Astrocyte (in vitro differentiated cells and primary cell): Measurements from ENCODE around the gene CACNG7. TPM values are rescaled to one million over a fixed set of nuclear protein-coding genes. Genes with fewer than 3 reads are reported as not detected.

Experiments
- DNase-seq: peaks from one replicate; pipeline ENCODE4 v3.0.0-alpha.2; 2010; ENCODE audit warnings: low read depth
- FAIRE-seq: peaks from 2 replicates; lab custom pipeline; 2011; peaks lifted over from hg19 to GRCh38; lab: Jason Lieb, UNC
- H2AFZ ChIP-seq: 2 replicates; pipeline ENCODE4 v1.6.0; 2012; ENCODE audit warnings: low read depth, low read length, inconsistent platforms
- H3K27ac ChIP-seq: 2 replicates; pipeline ENCODE4 v1.5.1; 2011; ENCODE audit warnings: low read depth, low read length, inconsistent platforms
- H3K27me3 ChIP-seq: 2 replicates; pipeline ENCODE4 v1.6.0; 2011; ENCODE audit warnings: low read length, inconsistent platforms; ENCODE audit not compliant: insufficient read depth
- H3K36me3 ChIP-seq: 2 replicates; pipeline ENCODE4 v1.5.1; 2011; ENCODE audit warnings: low read length, inconsistent platforms; ENCODE audit not compliant: insufficient read depth
- H3K4me1 ChIP-seq: 2 replicates; pipeline ENCODE4 v1.5.1; 2011; ENCODE audit warnings: low read length, inconsistent platforms; ENCODE audit not compliant: insufficient read depth
- H3K4me2 ChIP-seq: 2 replicates; pipeline ENCODE4 v1.6.0; 2012; ENCODE audit warnings: low read length, inconsistent platforms
- H3K4me3 ChIP-seq: 2 replicates; pipeline ENCODE4 v1.5.1; 2011; ENCODE audit warnings: low read depth, mild to moderate bottlenecking, low read length, inconsistent platforms; ENCODE audit not compliant: insufficient read depth
- H3K79me2 ChIP-seq: 2 replicates; pipeline ENCODE4 v1.6.0; 2012; ENCODE audit warnings: mild to moderate bottlenecking, low read length, inconsistent platforms; ENCODE audit not compliant: insufficient read depth
- H3K9ac ChIP-seq: 2 replicates; pipeline ENCODE4 v1.6.0; 2012; ENCODE audit warnings: mild to moderate bottlenecking, low read length, inconsistent platforms
- H3K9me3 ChIP-seq: 2 replicates; pipeline ENCODE4 v1.5.1; 2012; ENCODE audit warnings: low read depth, mild to moderate bottlenecking, low read length, inconsistent platforms; ENCODE audit not compliant: insufficient read depth
- H4K20me1 ChIP-seq: 2 replicates; pipeline ENCODE4 v1.6.0; 2012; ENCODE audit warnings: low read length, inconsistent platforms; ENCODE audit not compliant: insufficient read depth
- H3K27ac Mint-ChIP-seq: one replicate; pipeline ENCODE4 v1.8.0; 2021; ENCODE audit warnings: mild to moderate bottlenecking, mixed read lengths; ENCODE audit not compliant: unreplicated experiment
- H3K27me3 Mint-ChIP-seq: one replicate; pipeline ENCODE4 v1.8.0; 2021; ENCODE audit warnings: low read depth, mixed read lengths; ENCODE audit not compliant: unreplicated experiment
- H3K36me3 Mint-ChIP-seq: one replicate; pipeline ENCODE4 v1.8.0; 2021; ENCODE audit warnings: low read depth, mixed read lengths; ENCODE audit not compliant: unreplicated experiment
- H3K4me1 Mint-ChIP-seq: one replicate; pipeline ENCODE4 v1.8.0; 2021; ENCODE audit warnings: low read depth, mixed read lengths; ENCODE audit not compliant: unreplicated experiment
- H3K4me3 Mint-ChIP-seq: one replicate; pipeline ENCODE4 v1.8.0; 2021; ENCODE audit warnings: mild to moderate bottlenecking, moderate library complexity, mixed read lengths; ENCODE audit not compliant: unreplicated experiment
- H3K9me3 Mint-ChIP-seq: one replicate; pipeline ENCODE4 v1.8.0; 2021; ENCODE audit warnings: mild to moderate bottlenecking, mixed read lengths; ENCODE audit not compliant: unreplicated experiment
- CTCF ChIP-seq: IDR thresholded peaks from 2 replicates; pipeline ENCODE4 v1.5.1; 2011; ENCODE audit warnings: low read depth, mild to moderate bottlenecking, inconsistent platforms, low read length, moderate library complexity; ENCODE audit not compliant: insufficient read depth
- EZH2 ChIP-seq: IDR thresholded peaks from 2 replicates; pipeline ENCODE4 v1.6.1; 2012; ENCODE audit warnings: mild to moderate bottlenecking, low read length, inconsistent platforms; ENCODE audit not compliant: insufficient read depth
- total RNA-seq: library from RNA; stranded (reverse); gene quantifications from 2 replicates; pipeline ENCODE4 v1.2.1, GENCODE V29; 2021

CACNG7 gene
- total RNA-seq, 1 donor from 2014 or later, result 3.5 TPM

DNA sequence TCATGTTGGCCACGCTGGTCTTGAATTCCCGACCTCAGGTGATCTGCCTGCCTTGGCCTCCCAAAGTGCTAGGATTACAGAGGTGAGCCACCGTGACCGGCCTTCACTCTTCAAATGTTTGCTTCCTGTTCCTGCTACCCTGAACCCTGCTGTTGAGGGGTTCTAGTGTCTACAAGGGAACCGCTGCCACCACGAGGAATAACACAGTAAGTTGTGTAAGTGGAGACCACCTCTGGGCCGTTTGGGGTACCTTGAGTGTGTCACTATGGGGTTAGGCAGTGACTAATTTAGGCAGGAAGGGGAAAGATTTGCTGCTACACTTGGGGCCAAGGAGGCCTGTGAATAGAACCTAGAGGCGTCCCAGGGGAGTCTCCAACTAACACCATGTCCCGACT, 43.6 kb upstream of the CACNG7 start:
- Histone ChIP-seq H3K27ac (peak overlapping the region; percentile 96), H3K9me3 (no peaks in the 10 kb centered on the region), H3K36me3 (no peaks in the 10 kb centered on the region), H3K79me2 (peaks cover 22% of the 10 kb centered on the region), H4K20me1 (peaks cover 3% of the 10 kb centered on the region), H3K9ac (peak overlapping the region; percentile 89), H2AFZ (peak overlapping the region; percentile 59), H3K27me3 (no peaks in the 10 kb centered on the region), H3K4me1 (peaks cover 14% of the 10 kb centered on the region), H3K4me3 (peak overlapping the region; percentile 43), H3K4me2 (peak overlapping the region; percentile 85)
- Mint-ChIP-seq H3K27ac (peak overlapping the region; percentile 95), H3K27me3 (peaks cover 2% of the 10 kb centered on the region), H3K36me3 (no peaks in the 10 kb centered on the region), H3K4me3 (peak overlapping the region; percentile 83), H3K4me1 (peaks cover 12% of the 10 kb centered on the region), H3K9me3 (no peaks in the 10 kb centered on the region)
- no peak for DNase-seq
- no peak for FAIRE-seq
- no peak for TF ChIP-seq EZH2
- no peak for TF ChIP-seq CTCF

- DNase-seq, result no peak
- Histone ChIP-seq H3K9me3 (no peaks in the 10 kb centered on the region), H4K20me1 (peaks cover 10% of the 10 kb centered on the region), H3K4me1 (peaks cover 14% of the 10 kb centered on the region), H3K4me3 (peak overlapping the region; percentile 43), H3K79me2 (peaks cover 28% of the 10 kb centered on the region), H3K27me3 (no peaks in the 10 kb centered on the region), H3K27ac (peak overlapping the region; percentile 96), H3K4me2 (peak overlapping the region; percentile 85), H3K9ac (peak overlapping the region; percentile 89), H3K36me3 (no peaks in the 10 kb centered on the region), H2AFZ (peak overlapping the region; percentile 59)
- H3K4me1 Mint-ChIP-seq, result peaks cover 13% of the 10 kb centered on the region
- peak overlapping the region; percentile 87 for H3K4me3 Mint-ChIP-seq
- H3K36me3 Mint-ChIP-seq, result no peaks in the 10 kb centered on the region
- TF ChIP-seq EZH2 (no peak), CTCF (no peak)
- no peak for FAIRE-seq
- H3K27ac Mint-ChIP-seq, result peak overlapping the region; percentile 99
- H3K27me3 Mint-ChIP-seq, result peaks cover 2% of the 10 kb centered on the region
- no peaks in the 10 kb centered on the region for H3K9me3 Mint-ChIP-seq
Observed at GRCh38 chr19:53865918-53866864, 42.9 kb upstream of the CACNG7 start.

DNA sequence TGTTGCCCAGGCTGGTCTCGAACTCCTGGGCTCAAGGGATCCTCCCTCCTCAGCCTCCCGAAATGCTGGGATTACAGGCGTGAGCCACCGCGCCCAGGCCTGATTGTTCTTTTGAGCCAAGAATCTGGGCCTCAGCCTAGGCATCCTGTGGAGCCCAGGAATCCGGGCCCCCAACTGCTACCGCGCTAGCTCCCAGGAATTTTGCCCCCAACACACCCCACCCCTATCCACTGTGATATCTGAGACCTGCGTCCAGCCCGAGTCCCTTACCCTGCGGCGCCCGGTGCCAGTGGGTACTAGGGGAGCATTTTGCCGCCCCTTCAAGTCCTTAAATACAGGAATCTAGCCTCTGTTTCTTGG, 42.2 kb upstream of the CACNG7 start:
- Histone ChIP-seq H4K20me1 (peaks cover 15% of the 10 kb centered on the region), H3K27ac (peak overlapping the region; percentile 96), H3K9me3 (no peaks in the 10 kb centered on the region), H2AFZ (no peak overlapping the region), H3K4me3 (peak overlapping the region; percentile 43), H3K4me2 (peak overlapping the region; percentile 85), H3K79me2 (peaks cover 33% of the 10 kb centered on the region), H3K27me3 (no peaks in the 10 kb centered on the region), H3K9ac (peak overlapping the region; percentile 89), H3K36me3 (no peaks in the 10 kb centered on the region), H3K4me1 (peaks cover 14% of the 10 kb centered on the region)
- Mint-ChIP-seq H3K27me3 (peaks cover 2% of the 10 kb centered on the region), H3K36me3 (no peaks in the 10 kb centered on the region), H3K4me1 (peaks cover 13% of the 10 kb centered on the region), H3K4me3 (peak overlapping the region; percentile 87), H3K9me3 (no peaks in the 10 kb centered on the region), H3K27ac (peak overlapping the region; percentile 99)
- no peak for TF ChIP-seq CTCF
- no peak for TF ChIP-seq EZH2
- FAIRE-seq, result no peak
- no peak for DNase-seq
